ENCODE measurements around the gene STK10. TPM values are rescaled to one million over a fixed set of nuclear protein-coding genes. Genes with fewer than 3 reads are reported as not detected.

Gene STK10
- total and polyA plus RNA-seq, 2 donors (not counting 1 experiment from before 2014, with no cell fraction given): 97.9 to 253 TPM

DNA sequence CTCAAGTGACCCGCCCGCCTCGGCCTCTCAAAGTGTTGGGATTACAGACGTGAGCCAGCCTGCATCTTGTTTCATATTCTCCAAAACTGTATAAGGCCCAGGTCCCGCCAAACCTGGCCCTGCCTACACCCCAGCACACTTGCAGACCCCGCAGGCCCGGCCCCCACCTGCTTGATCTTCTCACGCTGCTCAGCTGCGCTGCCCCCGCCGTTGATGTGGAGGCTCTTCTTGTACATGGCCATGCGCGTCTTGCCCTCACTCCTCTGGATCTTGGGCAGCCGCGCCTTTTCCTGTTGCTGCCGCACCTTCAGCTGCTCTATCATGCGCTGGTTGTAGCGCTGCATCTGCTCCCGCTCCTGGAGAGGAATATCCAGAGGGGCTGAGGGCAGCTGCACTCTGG is 132.6 kb downstream of the STK10 start:
- TF ChIP-seq, protein P1, sequence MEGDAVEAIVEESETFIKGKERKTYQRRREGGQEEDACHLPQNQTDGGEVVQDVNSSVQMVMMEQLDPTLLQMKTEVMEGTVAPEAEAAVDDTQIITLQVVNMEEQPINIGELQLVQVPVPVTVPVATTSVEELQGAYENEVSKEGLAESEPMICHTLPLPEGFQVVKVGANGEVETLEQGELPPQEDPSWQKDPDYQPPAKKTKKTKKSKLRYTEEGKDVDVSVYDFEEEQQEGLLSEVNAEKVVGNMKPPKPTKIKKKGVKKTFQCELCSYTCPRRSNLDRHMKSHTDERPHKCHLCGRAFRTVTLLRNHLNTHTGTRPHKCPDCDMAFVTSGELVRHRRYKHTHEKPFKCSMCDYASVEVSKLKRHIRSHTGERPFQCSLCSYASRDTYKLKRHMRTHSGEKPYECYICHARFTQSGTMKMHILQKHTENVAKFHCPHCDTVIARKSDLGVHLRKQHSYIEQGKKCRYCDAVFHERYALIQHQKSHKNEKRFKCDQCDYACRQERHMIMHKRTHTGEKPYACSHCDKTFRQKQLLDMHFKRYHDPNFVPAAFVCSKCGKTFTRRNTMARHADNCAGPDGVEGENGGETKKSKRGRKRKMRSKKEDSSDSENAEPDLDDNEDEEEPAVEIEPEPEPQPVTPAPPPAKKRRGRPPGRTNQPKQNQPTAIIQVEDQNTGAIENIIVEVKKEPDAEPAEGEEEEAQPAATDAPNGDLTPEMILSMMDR (IDR thresholded peaks at IDR 0.05): no peak
- no peak for TF ChIP-seq EZH2 (IDR thresholded peaks at IDR 0.05; ENCODE audit: borderline replicate concordance, insufficient read depth, low read depth, low read length, poor library complexity, severe bottlenecking)
- intact Hi-C loops (cut with micrococcal nuclease): no loop called here
- Mint-ChIP-seq H3K4me1 (no peaks in the 10 kb centered on the region), H3K9me3 (ENCODE audit: insufficient read depth) (no peaks in the 10 kb centered on the region), H3K27ac (peak overlapping the region; percentile 41), H3K27me3 (no peaks in the 10 kb centered on the region), H3K4me3 (no peak overlapping the region)
- H4K20me1 ChIP-seq (ENCODE audit: control insufficient read depth, insufficient read depth, low read length, poor library complexity, severe bottlenecking): peaks cover 8% of the 10 kb centered on the region
- no peak overlapping the region for H3K4me2 ChIP-seq (replicated peaks; ENCODE audit: low read depth, low read length, poor library complexity, severe bottlenecking)
- 97% methylated on average over 19 of the region's 19 CpGs for WGBS (ENCODE audit: insufficient coverage)
- ChIA-PET CTCF (interaction anchor here (2.0 kb wide), 1 partner anchor 143 kb away, joined by 8 read pairs; no protein-coding TSS in a partner anchor), POLR2A (no interaction called here)
- no peaks in the 10 kb centered on the region for H3K9me3 ChIP-seq (ENCODE audit: control extremely low read depth in 1 of 3, control insufficient read depth in 2 of 3, insufficient read depth in 1 of 3, low read length in 2 of 3)
- no peaks in the 10 kb centered on the region for H3K4me1 ChIP-seq (ENCODE audit: control insufficient read depth in 2 of 2, insufficient read depth in 2 of 2, low read length in 2 of 2)
- no peak for ATAC-seq (ENCODE audit: low read depth)
- DNase-seq: no peak
- peaks cover 1 to 92% of the 10 kb centered on the region in 2 experiments for H3K36me3 ChIP-seq (replicated peaks in 1 of 2; ENCODE audit: control extremely low read depth in 1 of 2, control insufficient read depth in 1 of 2, extremely low read depth in 1 of 2, insufficient read depth in 2 of 2, low read length in 1 of 2)
- no peaks in the 10 kb centered on the region for H3K27me3 ChIP-seq (replicated peaks in 1 of 4; ENCODE audit: control extremely low read depth in 1 of 4, control insufficient read depth in 3 of 4, insufficient read depth in 4 of 4, low read length in 3 of 4)
- no peak overlapping the region for H3K4me3 ChIP-seq (ENCODE audit: control extremely low read depth in 1 of 5, extremely low read depth in 1 of 5, insufficient read depth in 1 of 5, low read depth in 2 of 5, low read length in 4 of 5)
- no peak overlapping the region for H3K9ac ChIP-seq (ENCODE audit: low read length)
- no peak overlapping the region for H3K27ac ChIP-seq (ENCODE audit: low read length in 2 of 2)
- peaks cover 17% of the 10 kb centered on the region for H3K79me2 ChIP-seq (ENCODE audit: control insufficient read depth, insufficient read depth, low read length)
- no peak overlapping the region for H2AFZ ChIP-seq (ENCODE audit: insufficient read depth, low read depth, low read length, poor library complexity, severe bottlenecking)

DNA sequence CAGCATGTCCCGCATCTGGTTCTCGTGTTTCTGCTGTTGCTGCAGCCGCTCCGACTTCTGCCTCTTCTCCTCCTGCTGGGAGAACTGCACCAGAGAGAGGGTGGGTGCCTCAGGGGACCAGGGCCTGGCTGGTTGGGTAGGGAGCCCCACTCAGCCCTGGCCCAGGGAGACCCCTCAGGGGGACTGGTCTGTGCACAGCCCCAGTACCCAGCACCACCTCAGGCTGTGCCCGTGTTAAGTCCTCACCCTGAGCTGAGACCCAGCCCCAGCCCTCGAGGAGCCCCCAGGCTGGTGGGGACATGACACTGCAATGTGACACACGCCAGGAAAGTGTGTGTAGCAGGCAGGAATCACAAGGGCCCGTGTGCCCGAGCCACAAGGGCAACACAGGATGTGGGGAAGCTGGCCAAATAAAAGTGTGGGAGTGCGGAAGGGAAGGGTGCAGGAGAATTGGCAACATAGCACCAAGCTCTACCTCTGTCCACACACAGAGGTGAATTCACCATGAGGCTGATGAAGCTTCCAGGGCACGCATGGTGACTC is 133.3 kb downstream of the STK10 start:
- H3K27ac Mint-ChIP-seq: no peak overlapping the region
- POLR2A ChIA-PET: no interaction called here
- 97% methylated on average over 10 of the region's 11 CpGs for WGBS (ENCODE audit: insufficient coverage)

More for the DNA sequence above, 133.3 kb downstream of the STK10 start:
- CTCF ChIA-PET: interaction anchor here (1.9 to 2.0 kb wide), 2 partner anchors 143 kb away, joined by 5 to 8 read pairs; no protein-coding TSS in a partner anchor
- Mint-ChIP-seq H3K27me3 (no peaks in the 10 kb centered on the region), H3K9me3 (ENCODE audit: insufficient read depth) (no peaks in the 10 kb centered on the region), H3K4me3 (no peak overlapping the region), H3K4me1 (no peaks in the 10 kb centered on the region)
- no peak overlapping the region for H3K4me3 ChIP-seq (ENCODE audit: control extremely low read depth in 1 of 5, extremely low read depth in 1 of 5, insufficient read depth in 1 of 5, low read depth in 2 of 5, low read length in 4 of 5)
- no peak overlapping the region for H3K4me2 ChIP-seq (replicated peaks; ENCODE audit: low read depth, low read length, poor library complexity, severe bottlenecking)
- TF ChIP-seq, protein P1 (IDR thresholded peaks at IDR 0.05): no peak
- no peak for TF ChIP-seq EZH2 (IDR thresholded peaks at IDR 0.05; ENCODE audit: borderline replicate concordance, insufficient read depth, low read depth, low read length, poor library complexity, severe bottlenecking)
- no peak overlapping the region for H3K9ac ChIP-seq (ENCODE audit: low read length)
- no peaks in the 10 kb centered on the region for H3K27me3 ChIP-seq (replicated peaks in 1 of 4; ENCODE audit: control extremely low read depth in 1 of 4, control insufficient read depth in 3 of 4, insufficient read depth in 4 of 4, low read length in 3 of 4)
- no peaks in the 10 kb centered on the region for H3K9me3 ChIP-seq (ENCODE audit: control extremely low read depth in 1 of 3, control insufficient read depth in 2 of 3, insufficient read depth in 1 of 3, low read length in 2 of 3)
- peaks cover 0 to 91% of the 10 kb centered on the region in 2 experiments for H3K36me3 ChIP-seq (replicated peaks in 1 of 2; ENCODE audit: control extremely low read depth in 1 of 2, control insufficient read depth in 1 of 2, extremely low read depth in 1 of 2, insufficient read depth in 2 of 2, low read length in 1 of 2)
- no peak overlapping the region for H3K27ac ChIP-seq (ENCODE audit: low read length in 2 of 2)
- no peak overlapping the region for H2AFZ ChIP-seq (ENCODE audit: insufficient read depth, low read depth, low read length, poor library complexity, severe bottlenecking)
- DNase-seq (no peak), ATAC-seq (ENCODE audit: low read depth) (no peak)
- peaks cover 6% of the 10 kb centered on the region for H4K20me1 ChIP-seq (ENCODE audit: control insufficient read depth, insufficient read depth, low read length, poor library complexity, severe bottlenecking)
- intact Hi-C loops (cut with micrococcal nuclease): no loop called here
- no peaks in the 10 kb centered on the region for H3K4me1 ChIP-seq (ENCODE audit: control insufficient read depth in 2 of 2, insufficient read depth in 2 of 2, low read length in 2 of 2)
- peaks cover 17% of the 10 kb centered on the region for H3K79me2 ChIP-seq (ENCODE audit: control insufficient read depth, insufficient read depth, low read length)
